DOHH2 (cell line): ENCODE data around the gene HOXB8.

Experiments
- H3F3A ChIP-seq: fragments of 200-600 bp; sonication (generic), shearing (Covaris generic); 2 replicates; pipeline ENCODE4 v1.6.0; 2016; ENCODE audit warnings: antibody characterized with exemption, mild to moderate bottlenecking; ENCODE audit not compliant: control insufficient read depth, insufficient read depth
- H3K27ac ChIP-seq: fragments of 200-600 bp; sonication (generic); 2 replicates; pipeline ENCODE4 v1.5.1; 2014; ENCODE audit warnings: low read depth, mild to moderate bottlenecking, low read length, moderate library complexity
- H3K27me3 ChIP-seq: fragments of 200-600 bp; sonication (generic); 2 replicates; pipeline ENCODE4 v1.6.1; 2014; ENCODE audit warnings: mild to moderate bottlenecking, low read length, mixed read lengths; ENCODE audit not compliant: control insufficient read depth
- H3K36me3 ChIP-seq: fragments of 200-600 bp; sonication (generic); 2 replicates; pipeline ENCODE4 v1.6.1; 2014; ENCODE audit warnings: mild to moderate bottlenecking, low read length, moderate library complexity, mixed read lengths; ENCODE audit not compliant: control insufficient read depth
- H3K4me1 ChIP-seq: fragments of 200-600 bp; sonication (generic); 2 replicates; pipeline ENCODE4 v1.6.1; 2014; ENCODE audit warnings: mild to moderate bottlenecking, low read length, mixed read lengths; ENCODE audit not compliant: control insufficient read depth
- H3K4me2 ChIP-seq: fragments of 200-600 bp; sonication (generic); 2 replicates; pipeline ENCODE4 v1.6.0; 2014; ENCODE audit warnings: mild to moderate bottlenecking, low read length, moderate library complexity
- H3K4me3 ChIP-seq: fragments of 200-600 bp; sonication (generic); 2 replicates; pipeline ENCODE4 v1.5.1; 2014; ENCODE audit warnings: mild to moderate bottlenecking, low read length, mixed read lengths
- H3K79me2 ChIP-seq: fragments of 200-600 bp; sonication (generic); 2 replicates; pipeline ENCODE4 v1.6.1; 2014; ENCODE audit warnings: mild to moderate bottlenecking, low read length, mixed read lengths; ENCODE audit not compliant: control insufficient read depth
- H3K9me2 ChIP-seq: fragments of 200-600 bp; sonication (generic); replicated peaks from 2 replicates; pipeline ENCODE4 v1.6.1; 2014; ENCODE audit warnings: mild to moderate bottlenecking, low read length, mixed read lengths; ENCODE audit not compliant: control insufficient read depth
- H3K9me3 ChIP-seq: fragments of 200-600 bp; sonication (generic); 2 replicates; pipeline ENCODE4 v1.6.1; 2014; ENCODE audit warnings: antibody characterized with exemption, low read length, mixed read lengths; ENCODE audit not compliant: control insufficient read depth, insufficient read depth
- H4K20me1 ChIP-seq: fragments of 200-600 bp; sonication (generic); 2 replicates; pipeline ENCODE4 v1.6.0; 2014; ENCODE audit warnings: low read depth, mild to moderate bottlenecking, antibody characterized with exemption, low read length, moderate library complexity; ENCODE audit not compliant: control insufficient read depth, insufficient read depth
- CTCF ChIP-seq: fragments of 200-600 bp; sonication (generic); IDR thresholded peaks from one replicate; pipeline ENCODE4 v1.5.1; 2014; ENCODE audit warnings: antibody characterized with exemption, mild to moderate bottlenecking, low read depth, low read length; ENCODE audit not compliant: poor library complexity, severe bottlenecking
- EZH2phosphoT487 ChIP-seq: fragments of 200-600 bp; sonication (generic); IDR thresholded peaks from 2 replicates; pipeline ENCODE4 v1.6.1; 2017; ENCODE audit warnings: borderline replicate concordance, mild to moderate bottlenecking, antibody characterized with exemption, low read length, moderate library complexity, mixed read lengths

The HOXB8 gene

GRCh38 chr17:48615047-48615962, at the start of gene HOXB8:
HOXB8 (minus strand) TSS chr17:48615292; CDS start chr17:48614704, 588 bp downstream.
- no peaks in the 10 kb centered on the region for H3K9me2 ChIP-seq
- H3K36me3 ChIP-seq = no peaks in the 10 kb centered on the region
- no peak within 1 kb of the TSS for H3K27ac ChIP-seq
- no peak within 1 kb of the TSS for H3K4me2 ChIP-seq
- no peak within 1 kb of the TSS for H3K4me3 ChIP-seq
- no peaks in the 10 kb centered on the region for H3K79me2 ChIP-seq
- no peaks in the 10 kb centered on the region for H3K9me3 ChIP-seq
- no peaks in the 10 kb centered on the region for H3F3A ChIP-seq
- no peaks in the 10 kb centered on the region for H4K20me1 ChIP-seq
- peaks cover 21% of the 10 kb centered on the region for H3K4me1 ChIP-seq
- H3K27me3 ChIP-seq = peaks cover 76% of the 10 kb centered on the region
- TF ChIP-seq EZH2phosphoT487 (no peak), CTCF (no peak)

GRCh38 chr17:48663134-48663924, 48.2 kb upstream of the HOXB8 start:
- no peaks in the 10 kb centered on the region for H3K79me2 ChIP-seq
- no peaks in the 10 kb centered on the region for H3F3A ChIP-seq
- TF ChIP-seq EZH2phosphoT487 = no peak
- TF ChIP-seq CTCF = no peak
- no peaks in the 10 kb centered on the region for H3K4me1 ChIP-seq
- no peak overlapping the region for H3K4me2 ChIP-seq
- H3K9me3 ChIP-seq = no peaks in the 10 kb centered on the region
- no peaks in the 10 kb centered on the region for H3K9me2 ChIP-seq
- H3K4me3 ChIP-seq = no peak overlapping the region
- no peaks in the 10 kb centered on the region for H3K36me3 ChIP-seq
- H3K27me3 ChIP-seq = no peaks in the 10 kb centered on the region
- H3K27ac ChIP-seq = no peak overlapping the region
- no peaks in the 10 kb centered on the region for H4K20me1 ChIP-seq

- Histone ChIP-seq H3K9me2 (no peaks in the 10 kb centered on the region), H3K4me1 (no peaks in the 10 kb centered on the region), H3F3A (no peaks in the 10 kb centered on the region), H3K36me3 (no peaks in the 10 kb centered on the region), H4K20me1 (no peaks in the 10 kb centered on the region), H3K4me3 (no peak overlapping the region), H3K27ac (no peak overlapping the region), H3K4me2 (no peak overlapping the region), H3K79me2 (no peaks in the 10 kb centered on the region), H3K9me3 (no peaks in the 10 kb centered on the region), H3K27me3 (peaks cover 4% of the 10 kb centered on the region; the same call in 1 of the 2 replicates)
- no peak for TF ChIP-seq EZH2phosphoT487
- no peak for TF ChIP-seq CTCF
Measured at GRCh38 chr17:48655913-48656312, 40.8 kb upstream of the HOXB8 start.
